ENCODE measurements around the gene CTRB1.

DNA sequence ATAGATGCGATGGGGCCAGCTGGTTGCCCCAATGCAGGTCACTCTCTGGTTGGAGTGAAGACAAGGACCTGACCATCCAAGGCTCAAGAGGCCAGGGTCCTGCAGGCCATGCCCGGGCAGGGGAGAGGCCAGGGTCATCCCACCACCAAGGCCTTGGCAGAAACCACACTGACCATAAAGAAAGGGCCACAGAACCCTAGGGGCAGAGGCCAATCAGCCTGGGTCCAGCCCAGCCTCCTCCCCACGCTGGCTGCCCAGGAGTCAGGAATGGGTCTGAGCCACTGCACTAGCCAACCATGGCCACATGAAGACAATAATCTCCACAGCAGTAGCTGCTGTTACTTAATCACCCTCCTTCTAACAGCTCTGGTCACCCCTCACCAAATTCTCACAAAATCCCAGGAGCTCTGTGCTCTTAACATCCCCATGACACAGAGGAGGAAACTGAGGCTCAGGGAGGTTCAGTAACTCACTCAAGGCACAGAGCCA is 42.8 kb downstream of the CTRB1 start:
- TF ChIP-seq POLR2AphosphoS5 (IDR thresholded peaks at IDR 0.05; ENCODE audit: low read depth, low read length) (no peak), POLR2A (IDR thresholded peaks at IDR 0.05; ENCODE audit: low read depth, low read length) (no peak)
